Ammon's horn (tissue), 1 donor: Measurements from ENCODE around the gene CHST11.

ENCODE experiments used
- DNase-seq: peaks from one replicate; pipeline ENCODE4 v3.0.0-alpha.2; 2016; ENCODE audit warnings: low spot score

CHST11 gene

GRCh38 chr12:104653730-104654664, 197.2 kb downstream of the CHST11 start:
- DNase-seq, result no peak

DNA sequence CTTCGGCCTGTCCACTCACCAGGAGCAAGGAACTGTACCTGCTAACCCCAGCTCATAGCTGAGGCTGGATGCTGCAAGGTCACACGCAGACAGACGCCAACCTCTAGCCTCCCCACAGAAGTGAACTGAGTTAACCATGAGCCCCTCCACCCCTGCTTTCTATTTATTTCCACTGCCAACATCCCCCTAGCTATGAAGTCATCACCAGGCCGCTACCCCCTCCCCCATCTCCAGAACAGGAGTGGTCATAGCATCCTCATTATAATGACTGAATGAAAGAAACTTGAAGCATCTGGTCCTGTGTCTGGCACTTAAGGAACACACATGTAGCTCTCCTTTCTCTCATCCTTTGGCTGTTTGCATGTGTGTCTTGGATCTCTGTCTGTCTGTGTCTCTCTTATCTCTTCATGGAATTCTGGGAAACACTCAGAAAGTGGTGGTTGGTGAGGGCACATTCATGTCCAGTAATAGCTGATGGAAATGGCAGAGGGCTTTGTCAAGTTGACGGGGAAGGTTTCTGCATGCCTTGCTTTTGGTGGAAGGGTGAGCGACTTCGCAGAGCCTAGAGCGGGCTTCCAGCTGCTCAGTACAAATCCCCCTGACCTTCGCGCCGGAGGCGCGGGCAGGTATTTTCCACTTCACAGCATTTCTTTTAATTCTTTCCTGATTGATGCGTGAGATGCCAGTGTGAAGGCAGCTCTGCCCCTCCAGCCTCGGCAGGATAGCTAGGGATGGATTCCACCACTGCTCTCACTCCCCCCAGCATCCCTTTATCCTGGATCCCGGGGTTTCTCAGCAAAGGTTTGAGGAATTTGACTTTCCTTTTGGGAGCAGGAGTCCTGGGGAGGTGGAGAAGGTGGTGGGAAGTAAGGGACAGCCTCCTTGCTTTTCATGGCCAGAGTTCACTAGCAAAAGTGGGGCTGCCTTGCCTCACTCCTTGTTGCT, 198.2 kb downstream of the CHST11 start:
- DNase-seq, result no peak

DNA sequence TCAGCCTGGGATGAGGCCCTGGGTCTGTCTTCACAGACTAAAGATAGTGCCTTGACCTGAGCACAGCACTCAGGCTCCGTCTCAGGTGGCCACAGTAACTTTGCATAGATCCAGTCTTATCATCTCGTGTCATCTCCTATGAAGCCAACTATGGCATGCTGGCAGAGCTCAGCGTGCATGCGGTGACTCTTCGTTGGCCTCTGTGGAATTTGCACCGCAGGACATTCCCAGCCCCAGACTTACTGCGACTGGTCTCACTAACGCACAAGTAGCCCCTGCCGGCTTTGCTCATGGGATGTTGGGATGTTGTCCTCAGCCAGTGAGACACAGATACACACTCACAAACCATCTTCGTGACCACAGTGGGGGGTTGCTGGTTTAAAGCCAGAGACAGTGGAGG, 199.6 kb downstream of the CHST11 start:
- DNase-seq, result no peak

- DNase-seq, result no peak
Observed at GRCh38 chr12:104656921-104657320, 200.2 kb downstream of the CHST11 start.

GRCh38 chr12:104657726-104658484, 201.2 kb downstream of the CHST11 start:
- DNase-seq, result no peak

GRCh38 chr12:104659058-104659457, 202.3 kb downstream of the CHST11 start:
- no peak for DNase-seq

- DNase-seq, result no peak
Observed at GRCh38 chr12:104662203-104662602, 205.5 kb downstream of the CHST11 start.

DNA sequence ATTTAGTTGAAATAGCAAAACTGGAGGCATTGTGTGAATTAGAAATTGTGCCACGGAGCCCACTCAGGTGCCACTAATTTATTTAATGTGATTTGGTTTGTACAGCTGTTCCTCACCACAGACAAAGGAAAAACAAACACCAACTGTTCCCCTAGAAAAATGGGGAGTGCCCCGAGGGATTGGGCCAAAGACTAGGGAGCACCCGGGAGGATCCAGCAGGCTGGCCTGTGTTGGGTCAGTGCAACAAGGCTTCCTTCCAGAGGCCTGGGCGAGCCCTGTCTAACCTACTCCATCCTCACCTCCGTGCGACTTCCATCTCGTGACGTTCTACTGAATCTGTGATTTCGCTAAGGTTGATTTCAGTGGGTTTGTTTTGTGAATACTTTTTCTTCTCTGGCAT, 206.2 kb downstream of the CHST11 start:
- DNase-seq, result no peak

DNA sequence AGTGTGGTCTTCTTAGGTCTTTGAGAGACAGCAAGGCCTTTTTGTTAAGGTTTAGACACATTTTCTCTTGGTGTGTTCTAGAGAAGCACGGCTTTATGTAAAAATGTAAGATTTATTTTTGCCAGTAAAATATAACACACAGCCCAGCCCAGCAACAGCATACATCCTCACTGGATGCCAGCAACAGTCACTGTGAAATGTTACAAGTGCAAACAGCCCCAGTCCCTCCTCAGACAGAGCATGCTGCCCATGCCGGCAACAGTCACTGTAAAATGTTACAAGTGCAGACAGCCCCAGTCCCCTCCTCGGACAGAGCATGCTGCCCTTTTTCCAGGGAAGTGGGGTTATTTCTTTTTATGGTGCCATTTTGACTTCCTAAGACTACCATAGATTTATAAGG, 207.6 kb downstream of the CHST11 start:
- no peak for DNase-seq

GRCh38 chr12:104665296-104665695, 208.5 kb downstream of the CHST11 start:
- no peak for DNase-seq

GRCh38 chr12:104667139-104667538, 210.4 kb downstream of the CHST11 start:
- no peak for DNase-seq

GRCh38 chr12:104668274-104668718, 211.5 kb downstream of the CHST11 start:
- DNase-seq, result no peak

DNA sequence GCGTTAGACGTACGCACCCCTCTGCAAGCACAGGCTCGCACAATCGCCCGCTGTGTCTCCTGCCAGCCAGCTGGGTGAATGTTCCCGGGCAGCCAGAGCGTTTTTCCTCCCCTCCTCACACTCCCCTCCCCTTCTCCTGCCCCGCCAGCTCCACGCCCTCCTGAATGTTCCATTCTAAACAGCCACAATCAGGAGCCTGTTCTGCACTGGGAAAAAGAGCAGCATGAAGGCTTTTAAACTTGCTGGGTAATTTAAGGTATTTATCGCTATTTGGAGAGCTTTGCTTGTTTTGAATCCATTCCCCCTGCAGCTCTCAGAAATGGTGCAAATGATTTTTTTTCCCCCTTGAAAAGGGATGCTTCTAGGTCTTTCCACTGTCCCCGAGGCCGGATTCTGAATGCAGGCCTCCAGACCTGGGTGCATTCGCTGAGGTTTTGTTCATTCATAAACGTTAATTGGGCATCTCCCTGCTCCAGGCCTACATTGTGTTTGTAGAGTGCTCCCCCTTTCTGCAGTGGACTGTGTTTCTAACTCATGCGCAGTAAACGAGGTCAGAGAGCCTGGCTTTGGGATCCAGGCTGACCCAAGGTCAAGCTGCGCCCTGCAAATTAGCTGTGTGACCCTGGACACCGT, 212.5 kb downstream of the CHST11 start:
- DNase-seq, result peak; percentile 97

DNA sequence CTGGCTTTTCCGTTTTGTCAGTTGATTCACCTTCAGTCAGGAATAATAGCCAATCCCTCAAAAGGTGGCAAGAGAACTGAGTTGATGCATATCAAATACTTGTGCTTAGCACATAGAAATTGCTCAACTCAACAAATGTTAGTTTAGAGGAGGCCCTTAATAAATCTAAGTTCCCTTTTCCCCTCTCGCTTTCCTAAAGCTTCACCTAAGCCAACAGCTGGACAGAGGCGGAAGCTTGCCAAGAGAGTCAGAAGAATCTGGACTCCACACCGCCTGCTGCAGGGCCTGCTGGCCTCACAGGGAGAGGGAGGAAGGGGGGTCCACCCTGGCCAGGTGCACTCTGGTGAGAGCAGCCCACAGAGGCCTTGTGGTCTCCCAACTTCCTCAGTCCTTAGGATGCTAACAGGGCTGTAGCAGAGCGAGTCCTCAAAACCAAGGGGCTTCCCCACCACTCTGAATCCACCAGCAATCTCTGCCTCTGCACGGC, 213.1 kb downstream of the CHST11 start:
- DNase-seq, result no peak

DNA sequence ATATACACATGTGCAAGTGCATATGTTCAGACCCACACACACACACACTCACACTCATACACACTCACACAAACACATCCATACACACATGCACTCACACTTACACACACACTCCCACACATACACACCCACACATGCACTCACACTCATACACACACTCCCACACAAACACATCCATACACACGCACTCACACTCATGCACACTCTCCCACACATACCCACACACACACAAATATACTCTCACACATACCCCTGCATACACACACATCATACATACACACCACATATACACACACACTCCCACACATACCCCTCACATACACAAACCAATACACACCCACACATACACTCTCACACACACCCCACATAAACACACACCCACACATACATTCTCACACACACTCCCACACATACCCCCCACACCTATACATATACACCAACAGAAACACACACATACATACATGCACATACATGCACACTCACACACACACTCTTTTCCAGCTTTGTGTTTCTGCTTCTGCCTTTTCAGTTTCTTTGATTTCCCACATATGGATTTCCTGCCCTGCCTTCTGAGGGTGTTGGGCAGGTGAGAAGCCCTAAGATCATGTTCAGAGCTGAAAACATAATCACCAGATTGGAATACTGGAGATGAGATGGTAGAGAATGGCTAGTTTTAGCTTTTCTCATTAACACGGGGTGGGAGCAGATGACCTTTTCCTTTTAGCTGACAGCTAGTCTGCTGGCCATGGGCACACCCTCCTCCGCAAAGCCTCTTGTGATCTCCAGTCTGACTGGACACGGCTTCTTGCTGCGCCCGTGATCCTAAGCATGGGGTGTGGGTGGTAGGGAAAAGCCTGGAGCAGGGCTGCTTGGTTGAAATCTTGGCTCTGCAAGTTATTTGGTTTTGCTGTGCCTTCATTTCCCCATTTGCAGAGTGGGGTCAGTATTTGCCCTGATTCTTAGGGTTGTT, 214.0 kb downstream of the CHST11 start:
- no peak for DNase-seq

DNA sequence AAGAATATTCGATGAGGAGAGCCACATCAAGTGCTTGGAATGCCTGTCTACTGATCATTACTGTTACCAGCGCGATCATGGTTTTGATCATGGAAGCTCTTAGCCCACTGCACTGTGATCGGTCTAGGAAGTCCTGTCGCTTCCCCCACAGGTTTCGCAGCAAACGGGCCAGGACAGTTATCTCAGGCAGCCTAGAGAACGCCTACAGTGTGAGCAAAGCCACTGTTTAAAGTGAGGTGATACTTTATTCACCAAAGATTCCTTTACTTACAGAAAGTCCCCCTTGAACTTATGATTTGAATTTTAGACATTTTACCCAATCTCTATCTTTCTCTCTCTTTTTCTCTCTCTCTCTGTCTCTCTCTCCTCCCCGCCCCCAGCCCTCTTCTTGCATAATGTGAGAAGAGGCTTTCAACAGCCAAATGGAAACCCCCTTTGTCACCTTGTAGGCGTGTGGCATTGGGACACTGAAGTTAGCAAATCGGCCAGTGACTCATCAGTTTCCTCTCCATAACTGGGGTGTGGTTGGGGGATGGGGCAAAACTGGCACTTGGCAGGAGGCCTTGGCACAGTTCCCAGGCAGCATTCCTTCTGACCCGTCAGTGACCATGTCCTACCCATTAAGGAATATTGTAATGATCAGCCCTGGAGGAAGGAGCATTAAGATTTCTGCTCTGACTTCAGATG, 214.8 kb downstream of the CHST11 start:
- DNase-seq, result peak; percentile 70

DNA sequence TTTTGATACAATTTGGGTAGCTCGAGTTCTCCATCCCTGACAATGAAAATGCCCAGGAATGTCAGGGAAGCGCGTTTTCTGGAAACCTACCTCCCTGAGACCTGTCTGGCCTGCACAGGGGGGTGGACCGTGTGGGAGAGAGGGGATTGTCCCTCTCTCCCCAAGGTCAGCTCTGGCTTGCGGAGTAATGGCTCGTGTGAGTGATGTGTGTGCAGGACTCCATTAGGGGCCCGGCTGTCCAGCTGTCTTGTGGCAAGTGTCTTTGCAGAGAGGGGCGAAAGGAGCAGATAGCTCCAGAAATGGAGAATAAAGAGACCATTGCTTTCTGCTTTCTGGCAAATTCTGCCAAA, 215.3 kb downstream of the CHST11 start:
- no peak for DNase-seq

DNA sequence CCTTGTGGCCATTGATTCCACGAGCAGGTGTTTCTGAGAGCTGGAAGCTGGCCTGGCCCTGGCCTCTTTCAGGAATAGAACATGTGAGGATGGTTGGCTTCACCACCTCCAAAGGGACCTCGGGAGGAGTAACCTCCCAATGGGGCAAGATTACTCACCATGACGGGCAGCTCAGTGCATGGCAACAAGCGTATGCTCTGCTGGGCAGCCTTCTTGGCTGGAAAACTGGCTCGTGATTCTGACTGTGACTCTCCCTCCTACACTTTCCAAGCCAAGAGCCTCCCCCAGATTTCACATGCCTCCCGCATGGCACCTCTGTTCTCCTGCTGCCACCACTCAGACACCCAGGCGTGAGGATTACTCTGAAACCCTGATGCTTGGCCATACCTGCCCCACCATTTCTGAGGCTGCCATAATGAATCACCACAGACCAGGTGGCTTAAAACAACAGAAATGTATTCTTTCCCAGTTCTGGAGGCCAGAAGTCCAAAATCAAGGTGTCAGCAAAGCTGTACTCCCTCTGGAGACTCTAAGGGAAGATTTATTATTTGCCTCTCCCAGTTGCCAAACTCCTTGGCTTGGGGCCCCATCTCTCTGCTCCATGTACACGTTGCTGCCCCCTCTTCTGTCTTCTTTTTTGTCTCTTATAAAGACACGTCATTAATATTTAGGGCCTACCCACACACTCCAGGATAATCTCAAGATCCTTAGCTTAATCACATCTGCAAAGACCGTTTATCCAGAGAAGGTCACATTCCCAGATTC, 215.9 kb downstream of the CHST11 start:
- peak; percentile 49 for DNase-seq

DNA sequence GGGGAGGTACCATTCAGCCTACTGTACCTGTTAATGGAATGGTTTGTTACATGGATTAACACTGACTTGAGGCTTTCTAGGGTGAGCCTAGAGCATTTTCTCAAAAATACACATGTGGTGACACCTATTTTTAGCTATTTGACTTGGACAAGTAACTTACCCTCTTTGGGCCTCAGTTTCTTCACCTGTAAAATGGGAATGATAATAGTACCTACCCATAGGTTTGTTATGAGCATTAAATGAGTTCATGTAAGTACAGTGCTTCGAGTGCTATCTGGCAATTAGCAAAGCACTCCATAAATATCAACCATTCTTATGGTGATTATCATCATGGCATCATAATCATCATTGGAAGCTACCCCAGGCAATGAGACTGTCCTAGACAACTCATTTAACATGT, 216.5 kb downstream of the CHST11 start:
- DNase-seq, result no peak
